HepG2 (cell line): ENCODE results near the gene BSG. TPM values are rescaled to one million over a fixed set of nuclear protein-coding genes. Genes with fewer than 3 reads are reported as not detected.
A peak's percentile ranks its signal among the peaks of the same experiment; 100 is the strongest.

Experiments used
- ATAC-seq: fragments of 200-7000 bp; cut with Tn5 transposase; 3 replicates; pipeline ENCODE4 v1.9.1; 2020; ENCODE audit warnings: mild to moderate bottlenecking, moderate library complexity
- BruUV-seq: library from RNA; stranded (reverse); fragments of 400-500 nt; replicated peaks from 2 replicates; lab custom pipeline; 2021; lab: Mats Ljungman, UMichigan
- CTCF ChIA-PET: fragments of 300-600 bp; formaldehyde crosslinking; extraction: SDS; loops from one replicate; lab custom pipeline; 2021; ENCODE audit warnings: low total read pairs, inconsistent platforms, low intra/inter-chr PET ratio; lab: Yijun Ruan, JAX
- POLR2A ChIA-PET: fragments of 350-600 bp; sonication (Branson Sonifier 250); formaldehyde crosslinking; loops from one replicate; lab custom pipeline; 2020; ENCODE audit warnings: antibody characterized with exemption, inconsistent platforms; lab: Yijun Ruan, JAX
- DNase-seq: peaks from one replicate; pipeline ENCODE4 v3.0.0-alpha.2; 2015; ENCODE audit warnings: low spot score
- FAIRE-seq: peaks from 3 replicates; lab custom pipeline; 2011; peaks lifted over from hg19 to GRCh38; lab: Jason Lieb, UNC
- H2AFZ ChIP-seq: one replicate; pipeline ENCODE4 v1.6.1; 2011; ENCODE audit warnings: low read length, inconsistent platforms
- H3K27ac ChIP-seq: fragments of 300-600 bp; 3 replicates; pipeline ENCODE4 v1.8.0; 2011; ENCODE audit warnings: mixed run types, mild to moderate bottlenecking, mixed read lengths, low read length, inconsistent platforms; ENCODE audit not compliant: insufficient read depth; ENCODE audit errors: extremely low read length
- H3K27me3 ChIP-seq, 2 experiments: fragments of 200-600 bp in 1 of 2; 2 replicates in 1 of 2; 3 replicates in 1 of 2; pipeline versions ENCODE4 v1.6.0 to v1.8.0; 2011; ENCODE audit warnings: low read length in 2 of 2, mild to moderate bottlenecking in 2 of 2, moderate library complexity in 2 of 2, inconsistent platforms in 1 of 2; ENCODE audit not compliant: insufficient read depth in 2 of 2, control insufficient read depth in 1 of 2
- H3K36me3 ChIP-seq, 2 experiments: fragments of 200-600 bp in 1 of 2; replicated peaks in 1 of 2; 2 replicates in 1 of 2; 3 replicates in 1 of 2; pipeline versions ENCODE4 v1.5.1 to v1.8.0; 2011; ENCODE audit warnings: low read length in 2 of 2, inconsistent platforms in 1 of 2; ENCODE audit not compliant: insufficient read depth in 2 of 2, control insufficient read depth in 1 of 2
- H3K4me1 ChIP-seq: 2 replicates; pipeline ENCODE4 v1.5.1; 2012; ENCODE audit warnings: low read length, inconsistent platforms; ENCODE audit not compliant: insufficient read depth
- H3K4me2 ChIP-seq: 2 replicates; pipeline ENCODE4 v1.6.0; 2011; ENCODE audit warnings: low read depth, low read length, inconsistent platforms
- H3K4me3 ChIP-seq, 3 experiments: fragments of 200-600 bp in 1 of 3; sonication (generic), shearing (Covaris generic) in 1 of 3; replicated peaks in 1 of 3; 2 replicates each; pipeline ENCODE4 v1.5.1; 2011 to 2016; ENCODE audit warnings: low read length in 3 of 3, inconsistent platforms in 2 of 3, low read depth in 2 of 3, mild to moderate bottlenecking in 2 of 3, control low read depth in 1 of 3, mixed read lengths in 1 of 3; ENCODE audit not compliant: insufficient read depth in 1 of 3
- H3K79me2 ChIP-seq: one replicate; pipeline ENCODE4 v1.6.1; 2011; ENCODE audit warnings: low read length, inconsistent platforms; ENCODE audit not compliant: insufficient read depth
- H3K9ac ChIP-seq: 2 replicates; pipeline ENCODE4 v1.6.0; 2011; ENCODE audit warnings: mild to moderate bottlenecking, low read depth, low read length, inconsistent platforms; ENCODE audit not compliant: insufficient read depth
- H3K9me3 ChIP-seq: 2 replicates; pipeline ENCODE4 v1.5.1; 2012; ENCODE audit warnings: mild to moderate bottlenecking, low read length
- H4K20me1 ChIP-seq: 2 replicates; pipeline ENCODE4 v1.6.0; 2011; ENCODE audit warnings: inconsistent platforms, mild to moderate bottlenecking, low read length, moderate library complexity; ENCODE audit not compliant: insufficient read depth
- AHR ChIP-seq: IDR thresholded peaks from 2 replicates; pipeline ENCODE4 v1.6.1; 2018; ENCODE audit warnings: missing genetic modification reagents, missing compliant biosample characterization
- DPF2 ChIP-seq: sonication (generic); formaldehyde crosslinking; IDR thresholded peaks from 2 replicates; pipeline ENCODE4 v1.4.0; 2020; ENCODE audit warnings: mild to moderate bottlenecking, low read depth, missing genetic modification reagents, borderline replicate concordance
- HNRNPK ChIP-seq: fragments of 200-400 bp; formaldehyde crosslinking; IDR thresholded peaks from 2 replicates; pipeline ENCODE4 v1.6.1; 2018; ENCODE audit warnings: low read length, low read depth, moderate library complexity, mild to moderate bottlenecking; ENCODE audit not compliant: poor library complexity, severe bottlenecking
- MEF2D ChIP-seq: sonication (generic); formaldehyde crosslinking; IDR thresholded peaks from 2 replicates; pipeline ENCODE4 v1.5.1; 2020; ENCODE audit warnings: mild to moderate bottlenecking, missing genetic modification reagents
- MXD1 ChIP-seq: sonication (generic); formaldehyde crosslinking; IDR thresholded peaks from 2 replicates; pipeline ENCODE4 v1.4.0; 2020; ENCODE audit warnings: mild to moderate bottlenecking, missing genetic modification reagents
- NR1H2 ChIP-seq: sonication (generic); formaldehyde crosslinking; IDR thresholded peaks from 2 replicates; pipeline ENCODE4 v1.8.1; 2022; ENCODE audit warnings: low read depth, missing genetic modification reagents, borderline replicate concordance
- NR2F2 ChIP-seq: IDR thresholded peaks from 2 replicates; pipeline ENCODE4 v1.6.1; 2012; ENCODE audit warnings: low read depth, inconsistent platforms, borderline replicate concordance
- POGZ ChIP-seq: sonication (generic); formaldehyde crosslinking; IDR thresholded peaks from 2 replicates; pipeline ENCODE4 v1.4.0; 2020; ENCODE audit warnings: mild to moderate bottlenecking, missing genetic modification reagents
- PPARG ChIP-seq: conservative IDR thresholded peaks from 2 replicates; pipeline ENCODE4 v1.6.1; 2016; ENCODE audit warnings: missing biosample characterization, missing genetic modification reagents
- RBM39 ChIP-seq: fragments of 200-400 bp; formaldehyde crosslinking; IDR thresholded peaks from one replicate; pipeline ENCODE4 v1.6.1; 2018; ENCODE audit warnings: antibody characterized with exemption, mild to moderate bottlenecking, low read depth, low read length; ENCODE audit not compliant: poor library complexity, severe bottlenecking
- SRSF1 ChIP-seq: fragments of 200-400 bp; formaldehyde crosslinking; optimal IDR thresholded peaks from 2 replicates; pipeline ENCODE3; 2017; ENCODE audit warnings: mild to moderate bottlenecking, low read depth, low read length, moderate library complexity
- ZFX ChIP-seq: sonication (generic); formaldehyde crosslinking; IDR thresholded peaks from 2 replicates; pipeline ENCODE4 v1.4.0; 2020; ENCODE audit warnings: mild to moderate bottlenecking, low read depth, missing genetic modification reagents, moderate library complexity
- ZNF101 ChIP-seq: sonication (generic); formaldehyde crosslinking; IDR thresholded peaks from 2 replicates; pipeline ENCODE4 v1.4.0; 2020; ENCODE audit warnings: mild to moderate bottlenecking, low read depth, missing genetic modification reagents, borderline replicate concordance
- ZNF20 ChIP-seq: sonication (generic); formaldehyde crosslinking; IDR thresholded peaks from 2 replicates; pipeline ENCODE4 v1.4.0; 2020; ENCODE audit warnings: mild to moderate bottlenecking, moderate library complexity, missing genetic modification reagents
- ZNF350 ChIP-seq: sonication (generic); formaldehyde crosslinking; IDR thresholded peaks from 2 replicates; pipeline ENCODE4 v1.4.0; 2020; ENCODE audit warnings: mild to moderate bottlenecking, low read depth, missing genetic modification reagents, borderline replicate concordance
- ZNF547 ChIP-seq: sonication (generic); formaldehyde crosslinking; IDR thresholded peaks from 2 replicates; pipeline ENCODE4 v1.5.1; 2020; ENCODE audit warnings: mild to moderate bottlenecking, missing genetic modification reagents
- ZNF710 ChIP-seq: sonication (generic); formaldehyde crosslinking; IDR thresholded peaks from 2 replicates; pipeline ENCODE4 v1.5.0; 2020; ENCODE audit warnings: mild to moderate bottlenecking, missing genetic modification reagents, borderline replicate concordance
- ZNF749 ChIP-seq: sonication (generic); formaldehyde crosslinking; IDR thresholded peaks from 2 replicates; pipeline ENCODE4 v1.8.0; 2022; ENCODE audit warnings: mild to moderate bottlenecking, missing genetic modification reagents, moderate library complexity, borderline replicate concordance
- ZNF790 ChIP-seq: sonication (generic); formaldehyde crosslinking; IDR thresholded peaks from 2 replicates; pipeline ENCODE4 v1.8.0; 2022; ENCODE audit warnings: missing genetic modification reagents, mild to moderate bottlenecking, borderline replicate concordance
- ZZZ3 ChIP-seq: sonication (generic); formaldehyde crosslinking; IDR thresholded peaks from 2 replicates; pipeline ENCODE4 v1.4.0; 2020; ENCODE audit warnings: missing genetic modification reagents, mild to moderate bottlenecking, borderline replicate concordance
- WGBS: methylation state at CpG from one replicate; pipeline ENCODE4 v1.1.6; 2017; ENCODE audit warnings: low lambda C conversion rate; 5-methylcytosine and 5-hydroxymethylcytosine counted together
- in situ Hi-C: cut with HindIII; loops from 2 replicates; pipeline ENCODE4 v1.10.0; 2017; ENCODE audit warnings: low pct_unique_long_range_greater_than_20kb; ENCODE audit not compliant: extremely low pct_ligation_motif_present
- intact Hi-C: fragments of 100-400 bp; cut with micrococcal nuclease; formaldehyde crosslinking; loops from one replicate; pipeline ENCODE4 v1.10.0; 2022; ENCODE audit not compliant: unreplicated experiment
- polyA plus RNA-seq, 8 experiments: library from polyadenylated mRNA; depleted of rRNA in 3 of 8; stranded (reverse) in 7 of 8; unstranded in 1 of 8; fragments of >200 nt; fragmentation: Illumina TruSeq in 4 of 8; extraction: Trizol in 4 of 8; gene quantifications; 2 replicates each; pipeline versions ENCODE4 v1.2.1 to v1.2.3, GENCODE V29; 2011 to 2016; ENCODE audit warnings: low read depth in 4 of 8, missing spikeins in 1 of 8, mixed read lengths in 1 of 8; ENCODE audit not compliant: insufficient read depth in 1 of 8
- total RNA-seq, 5 experiments: library from RNA; depleted of rRNA; stranded (reverse); fragments of >200 nt; fragmentation: Illumina TruSeq; extraction: Trizol; gene quantifications; 2 replicates each; pipeline ENCODE4 v1.2.3, GENCODE V29; 2016; ENCODE audit warnings: low read depth in 1 of 5

The BSG gene
- total and polyA plus RNA-seq, 2 of the 13 experiments (the other 11 are each of a cell fraction or from before 2014, with no cell fraction given): 309 to 754 TPM

GRCh38 chr19:532561-533363 lies 39.6 kb upstream of the BSG start (continued):
- no peak for TF ChIP-seq ZNF710
- no peak for TF ChIP-seq SRSF1
- TF ChIP-seq ZNF350: no peak; the same call in 1 of the 2 replicates
- TF ChIP-seq DPF2: no peak
- TF ChIP-seq MEF2D (CRISPR knock-in tag): peak; percentile 39; the same call in 1 of the 2 replicates
- no peak for TF ChIP-seq HNRNPK
- no peak for TF ChIP-seq AHR (CRISPR knock-in tag)
- no peak for TF ChIP-seq NR2F2

- Histone ChIP-seq H3K4me2 (peak overlapping the region; percentile 96), H4K20me1 (peaks cover 27% of the 10 kb centered on the region; the same call in 1 of the 2 replicates), H3K9me3 (no peaks in the 10 kb centered on the region), H3K4me1 (peaks cover 45% of the 10 kb centered on the region), H3K27ac (peak overlapping the region; percentile 81), H3K4me3 (peak overlapping the region; percentile 97 to 98 (median 97)), H3K9ac (peak overlapping the region; percentile 96), H3K27me3 (no peaks in the 10 kb centered on the region), H2AFZ (no peak overlapping the region), H3K36me3 (peaks cover 10 to 26% of the 10 kb centered on the region in 2 experiments; a peak in 4 of 5 replicates), H3K79me2 (peaks cover 37% of the 10 kb centered on the region)
- in situ Hi-C loops (no loop called here), intact Hi-C loops (no loop called here)
- 31% methylated on average over 13 of the region's 25 CpGs for WGBS
- FAIRE-seq: no peak
- CTCF ChIA-PET: interaction anchor here (1.3 to 2.1 kb wide), 2 partner anchors 23 to 27 kb away, joined by 6 to 16 read pairs; partner anchors contain the start of gene TPGS1
- ATAC-seq: no peak
- no TSS peak for BruUV-seq
- POLR2A ChIA-PET: interaction anchor here (0.8 to 3.7 kb wide), 8 partner anchors 9 to 205 kb away, joined by 3 to 32 read pairs (median 11); partner anchors contain the start of gene BSG
- DNase-seq: no peak
- TF ChIP-seq ZFX (CRISPR knock-in tag): no peak
- TF ChIP-seq ZNF790 (CRISPR knock-in tag): 0 out of 2 replicates have a peak, but pooled peaks have one; percentile 18
- no peak for TF ChIP-seq PPARG (CRISPR knock-in tag)
- TF ChIP-seq RBM39: no peak
- no peak for TF ChIP-seq ZNF20 (CRISPR knock-in tag)
- 0 out of 2 replicates have a peak, but pooled peaks have one; percentile 4 for TF ChIP-seq POGZ (CRISPR knock-in tag)
- TF ChIP-seq NR1H2: no peak
- no peak for TF ChIP-seq ZNF101 (CRISPR knock-in tag)
- TF ChIP-seq ZNF547 (CRISPR knock-in tag): no peak
- 0 out of 2 replicates have a peak, but pooled peaks have one; percentile 13 for TF ChIP-seq ZNF749
- TF ChIP-seq MXD1 (CRISPR knock-in tag): no peak
- TF ChIP-seq ZZZ3 (CRISPR knock-in tag): no peak
Measured at GRCh38 chr19:533364-534058, 38.9 kb upstream of the BSG start.
